Stimulated activated CD8-positive, alpha-beta memory T cell treated with anti-CD3 and anti-CD28 coated beads, Interleukin-2, amount 100 ng/mL, for 48 hours (primary cell): ENCODE results near the gene PDE6B.
"Not testable (repeated sequence)": the region's sequence is repeated elsewhere in the genome, so short reads cannot be mapped to it uniquely, and the experiment has no call there.

Experiments
- DNase-seq, 2 donors: peaks; one replicate each; pipeline ENCODE4 v3.0.0-alpha.2; 2020; ENCODE audit warnings: low read depth in 2 of 2

The PDE6B gene

DNA sequence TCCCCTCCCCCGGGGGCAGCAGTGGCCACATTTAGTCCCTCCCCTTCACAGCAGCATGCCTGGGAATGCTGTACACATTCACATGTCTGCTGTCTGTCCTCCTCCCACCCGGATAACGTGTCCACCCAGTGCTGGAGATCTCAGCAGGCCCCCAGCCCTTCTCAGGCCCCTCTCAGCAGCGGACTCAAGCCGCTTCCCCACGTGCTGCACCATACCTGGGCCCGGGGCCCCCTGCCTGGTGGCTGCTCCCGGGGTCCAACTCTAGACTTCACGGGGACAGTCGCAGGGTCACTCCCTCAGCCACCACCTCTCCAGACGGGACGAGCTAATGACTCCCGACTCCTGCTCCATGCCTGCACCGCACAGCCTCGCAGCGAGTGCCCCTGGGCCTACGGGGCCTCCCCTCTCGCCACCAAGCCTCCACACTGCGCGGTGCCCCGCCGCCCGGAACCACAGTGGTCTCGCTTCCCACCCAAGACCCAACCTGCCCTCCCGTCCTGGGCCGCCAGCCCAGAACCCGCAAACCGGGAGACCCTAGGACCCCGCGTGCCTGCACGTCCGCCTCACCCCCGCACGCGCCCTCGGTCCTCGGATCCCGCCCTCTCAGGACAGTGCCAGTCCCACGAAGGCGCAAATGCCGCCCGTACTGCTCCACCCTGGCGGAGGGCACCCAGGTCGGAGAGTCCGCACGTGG lies 79.0 kb downstream of the PDE6B start:
- DNase-seq, result no peak

DNA sequence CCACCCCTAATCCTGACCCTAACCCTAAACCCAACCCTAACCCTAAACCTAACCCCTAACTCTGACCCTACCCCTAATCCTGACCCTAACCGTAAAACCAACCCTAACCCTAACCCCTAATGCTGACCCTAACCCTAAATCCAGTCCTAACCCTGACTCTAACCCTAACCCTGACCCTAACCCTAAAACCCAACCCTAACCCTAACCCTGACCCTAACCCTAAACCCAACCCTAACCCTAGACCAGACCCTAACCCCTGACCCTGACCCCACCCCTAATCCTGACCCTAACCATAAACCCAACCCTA lies 79.6 kb downstream of the PDE6B start:
- DNase-seq, result no peak

- peak; percentile 96 to 97 for DNase-seq
Observed at GRCh38 chr4:705278-706082, 80.1 kb downstream of the PDE6B start, which contains the start of gene PCGF3. Gene PCGF3, plus strand, starts transcription at chr4:705832. Its CDS starts 27,849 bp downstream, at chr4:733681.

DNA sequence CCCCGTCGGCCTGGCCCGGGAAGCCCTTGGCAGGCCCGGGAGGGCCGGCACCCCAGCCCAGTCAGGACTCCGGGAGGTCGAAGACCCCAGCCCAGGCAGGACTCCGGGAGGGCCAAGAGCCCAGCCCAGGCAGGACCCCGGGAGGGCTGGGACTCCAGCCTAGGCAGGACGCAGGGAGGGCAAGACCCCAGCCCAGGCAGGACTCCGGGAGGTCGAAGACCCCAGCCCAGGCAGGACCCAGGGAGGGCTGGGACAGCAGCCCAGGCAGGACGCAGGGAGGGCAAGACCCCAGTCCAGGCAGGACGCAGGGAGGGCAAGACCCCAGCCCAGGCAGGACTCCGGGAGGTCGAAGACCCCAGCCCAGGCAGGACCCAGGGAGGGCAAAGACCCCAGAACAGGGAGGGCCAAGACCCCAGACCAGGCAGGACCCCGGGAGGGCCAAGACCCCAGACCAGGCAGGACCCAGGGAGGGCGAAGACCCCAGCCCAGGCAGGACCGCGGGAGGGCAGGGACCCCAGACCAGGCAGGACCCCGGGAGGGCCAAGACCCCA lies 80.8 kb downstream of the PDE6B start:
- DNase-seq, result not testable (repeated sequence)

- DNase-seq, result no peak
Observed at GRCh38 chr4:706834-707598, 81.6 kb downstream of the PDE6B start.

DNA sequence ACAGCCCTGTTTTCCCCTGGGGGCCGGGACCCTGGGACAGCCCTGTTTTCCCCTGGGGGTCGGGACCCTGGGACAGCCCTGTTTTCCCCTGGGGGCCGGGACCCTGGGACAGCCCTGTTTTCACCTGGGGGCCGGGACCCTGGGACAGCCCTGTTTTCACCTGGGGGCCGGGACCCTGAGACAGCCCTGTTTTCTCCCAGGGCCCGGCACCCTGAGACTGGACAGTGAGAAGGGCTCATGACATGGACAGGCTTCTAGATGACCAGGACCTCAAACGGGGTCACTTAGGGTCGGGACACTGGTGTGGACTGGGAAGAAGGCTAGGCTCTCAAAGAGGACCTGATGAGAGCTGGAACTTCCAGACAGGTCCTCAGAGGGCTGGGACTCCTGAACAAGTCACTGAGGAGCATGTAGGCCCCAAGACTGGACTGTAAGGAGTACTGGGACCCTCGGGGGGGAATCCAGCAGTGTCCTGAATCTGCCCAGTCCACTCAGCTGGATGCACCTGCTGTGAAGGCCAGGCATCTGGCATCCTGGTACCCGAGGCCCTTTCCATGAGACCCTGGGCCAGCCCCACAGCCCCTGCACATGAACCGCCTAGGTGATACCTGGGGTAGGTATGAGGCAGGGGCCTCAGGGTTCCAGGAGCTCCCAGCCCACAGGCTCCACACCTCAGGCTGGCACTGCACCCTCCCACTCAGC lies 82.7 kb downstream of the PDE6B start:
- no peak for DNase-seq

- DNase-seq, result no peak
Observed at GRCh38 chr4:708631-708933, 83.2 kb downstream of the PDE6B start.

DNA sequence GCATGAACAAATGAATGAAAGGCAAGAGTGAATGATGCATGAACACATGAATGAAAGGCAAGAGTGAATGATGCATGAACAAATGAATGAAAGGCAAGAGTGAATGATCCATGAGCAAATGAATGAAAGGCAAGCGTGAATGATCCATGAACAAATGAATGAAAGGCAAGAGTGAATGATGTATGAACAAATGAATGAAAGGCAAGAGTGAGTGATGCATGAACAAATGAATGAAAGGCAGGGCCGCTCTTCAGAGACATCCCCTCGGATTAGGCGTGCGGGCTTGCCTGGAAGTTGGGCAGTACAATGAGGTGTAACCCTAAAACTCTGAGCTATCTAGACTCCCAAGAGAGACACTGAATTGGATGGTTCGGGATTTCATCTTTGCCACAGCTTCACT lies 84.0 kb downstream of the PDE6B start:
- no peak for DNase-seq

GRCh38 chr4:710116-710515 lies 84.7 kb downstream of the PDE6B start:
- no peak for DNase-seq

- no peak for DNase-seq
Observed at GRCh38 chr4:710916-711315, 85.5 kb downstream of the PDE6B start.

DNA sequence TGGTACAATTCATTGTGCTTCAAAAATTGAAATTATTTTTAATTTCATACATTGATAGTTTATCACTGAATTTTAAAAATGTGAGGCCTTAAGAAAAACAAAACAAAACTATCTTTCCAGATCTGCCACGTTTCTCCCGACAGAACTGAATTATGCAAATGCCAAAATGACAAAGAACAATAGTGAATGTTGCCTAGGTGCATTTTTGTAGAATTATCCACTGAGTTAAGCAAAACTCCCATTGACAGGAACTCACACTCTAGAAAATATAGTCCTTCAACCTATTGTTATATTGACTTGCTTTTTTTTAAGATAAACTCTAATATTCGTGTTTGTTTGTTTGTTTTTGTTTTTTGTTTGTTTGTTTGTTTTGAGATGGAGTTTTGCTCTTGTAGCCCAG lies 86.7 kb downstream of the PDE6B start:
- no peak for DNase-seq

GRCh38 chr4:712916-713632 lies 87.7 kb downstream of the PDE6B start:
- no peak for DNase-seq

DNA sequence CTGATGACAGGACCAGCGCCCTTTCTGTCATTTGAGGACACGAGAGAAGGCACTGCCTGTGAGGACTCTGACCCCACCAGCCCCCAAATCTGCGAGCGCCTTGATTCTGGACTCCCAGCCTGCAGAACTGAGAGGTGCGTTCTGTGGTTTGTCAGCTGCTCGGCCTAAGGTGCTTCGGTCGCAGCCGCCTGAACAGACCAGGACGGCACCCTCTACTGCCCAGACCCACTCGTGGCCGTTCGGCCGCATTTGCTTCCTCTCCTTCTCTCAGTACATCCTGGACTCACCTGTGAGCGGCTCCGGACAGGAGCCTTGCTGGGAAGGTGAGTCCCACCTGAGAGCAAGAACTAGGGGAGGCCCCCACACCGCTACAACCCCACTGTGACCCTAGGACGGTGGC lies 88.7 kb downstream of the PDE6B start:
- DNase-seq, result no peak

DNA sequence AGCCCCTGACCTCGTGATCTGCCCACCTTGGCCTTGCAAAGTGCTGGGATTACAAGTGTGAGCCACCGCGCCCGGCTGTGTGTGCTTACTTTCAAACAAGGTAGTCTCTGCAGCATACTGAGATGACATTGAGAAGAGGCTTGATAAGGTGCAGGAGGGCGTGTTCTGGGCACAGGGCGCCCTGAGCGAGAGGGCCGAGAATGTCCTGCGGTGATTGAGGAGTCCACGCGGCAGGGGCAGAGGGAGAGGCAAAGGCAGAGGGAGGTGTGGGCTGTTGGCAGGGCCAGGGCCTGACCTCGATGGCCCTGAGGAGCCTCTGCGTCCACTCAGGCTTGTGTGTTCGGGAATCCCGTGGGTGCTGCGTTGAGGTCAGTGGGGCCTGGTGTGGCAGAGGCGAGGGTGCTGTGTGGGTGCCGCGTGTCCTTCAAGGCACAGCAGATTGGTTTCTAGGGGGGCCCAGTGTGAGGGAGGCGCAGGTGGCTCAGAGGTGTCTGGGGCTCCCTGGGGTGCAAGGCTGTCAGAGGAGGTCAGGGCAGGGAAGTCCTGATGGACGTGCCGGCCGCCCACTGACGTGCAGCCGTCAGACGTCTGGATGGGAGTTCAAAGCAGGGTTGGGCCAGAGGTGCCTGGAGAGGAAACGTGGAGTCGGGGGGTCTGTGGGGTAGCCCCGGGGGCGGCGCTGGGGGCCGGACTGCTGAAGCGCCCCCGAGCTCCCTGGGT lies 92.4 kb downstream of the PDE6B start:
- DNase-seq, result no peak

- no peak for DNase-seq
Observed at GRCh38 chr4:718460-718859, 93.1 kb downstream of the PDE6B start.
